Hindlimb muscle (tissue), 1 donor: ENCODE results near the gene FECH. TPM values are rescaled to one million over a fixed set of nuclear protein-coding genes. Genes with fewer than 3 reads are reported as not detected.
"Not testable (repeated sequence)": the region's sequence is repeated elsewhere in the genome, so short reads cannot be mapped to it uniquely, and the experiment has no call there.

Source experiments
- DNase-seq: peaks from one replicate; pipeline ENCODE4 v3.0.0-alpha.2; 2013
- polyA plus RNA-seq: library from polyadenylated mRNA; unstranded; fragments of 120-200 nt; gene quantifications from one replicate; pipeline ENCODE4 v1.2.1, GENCODE V29; 2013; ENCODE audit not compliant: insufficient read length

FECH gene, protein sequence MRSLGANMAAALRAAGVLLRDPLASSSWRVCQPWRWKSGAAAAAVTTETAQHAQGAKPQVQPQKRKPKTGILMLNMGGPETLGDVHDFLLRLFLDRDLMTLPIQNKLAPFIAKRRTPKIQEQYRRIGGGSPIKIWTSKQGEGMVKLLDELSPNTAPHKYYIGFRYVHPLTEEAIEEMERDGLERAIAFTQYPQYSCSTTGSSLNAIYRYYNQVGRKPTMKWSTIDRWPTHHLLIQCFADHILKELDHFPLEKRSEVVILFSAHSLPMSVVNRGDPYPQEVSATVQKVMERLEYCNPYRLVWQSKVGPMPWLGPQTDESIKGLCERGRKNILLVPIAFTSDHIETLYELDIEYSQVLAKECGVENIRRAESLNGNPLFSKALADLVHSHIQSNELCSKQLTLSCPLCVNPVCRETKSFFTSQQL
- polyA plus RNA-seq: 20.3 TPM

DNA sequence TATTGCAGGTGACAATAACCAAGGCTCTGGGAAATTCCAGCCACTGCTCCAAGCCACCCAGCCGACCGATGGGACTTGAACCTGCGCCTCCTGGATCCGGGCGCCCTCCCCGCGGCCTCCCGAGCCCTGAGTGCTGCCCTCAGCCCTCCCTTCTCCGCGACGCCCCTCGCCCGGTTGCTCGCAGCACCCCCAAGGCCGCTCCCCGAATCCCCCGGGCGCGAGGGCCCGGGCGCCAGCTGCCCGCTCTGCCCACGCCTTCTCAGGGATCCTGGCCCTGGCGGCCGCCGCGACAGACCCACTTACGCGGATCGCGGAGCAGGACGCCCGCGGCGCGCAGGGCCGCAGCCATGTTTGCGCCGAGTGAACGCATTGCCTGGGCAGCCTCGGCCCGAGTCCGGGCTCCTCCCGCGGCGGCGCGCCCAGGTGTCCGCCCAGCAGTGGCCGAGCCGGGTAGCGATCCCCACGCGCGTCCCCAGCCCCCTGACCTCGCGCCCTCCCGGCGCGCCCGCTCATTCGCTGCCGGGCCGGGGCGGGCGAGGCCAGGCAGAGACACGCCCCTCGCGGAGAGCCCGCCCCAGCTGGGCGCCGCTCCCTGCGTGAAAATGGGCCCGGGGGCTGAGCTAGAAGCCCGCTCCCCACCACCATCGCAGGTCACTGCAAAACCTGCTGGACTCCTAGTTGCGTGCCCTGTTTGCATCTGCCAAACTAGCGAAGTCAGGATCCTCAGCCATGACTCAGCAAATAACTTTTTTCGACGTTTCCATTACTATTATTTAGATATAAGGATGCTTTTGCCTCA is at the start of gene FECH:
FECH (minus strand) TSS at position 452 of the 799 bp plus-strand sequence; CDS start at position 370, 82 bp downstream.
- peak; percentile 84 for DNase-seq

DNA sequence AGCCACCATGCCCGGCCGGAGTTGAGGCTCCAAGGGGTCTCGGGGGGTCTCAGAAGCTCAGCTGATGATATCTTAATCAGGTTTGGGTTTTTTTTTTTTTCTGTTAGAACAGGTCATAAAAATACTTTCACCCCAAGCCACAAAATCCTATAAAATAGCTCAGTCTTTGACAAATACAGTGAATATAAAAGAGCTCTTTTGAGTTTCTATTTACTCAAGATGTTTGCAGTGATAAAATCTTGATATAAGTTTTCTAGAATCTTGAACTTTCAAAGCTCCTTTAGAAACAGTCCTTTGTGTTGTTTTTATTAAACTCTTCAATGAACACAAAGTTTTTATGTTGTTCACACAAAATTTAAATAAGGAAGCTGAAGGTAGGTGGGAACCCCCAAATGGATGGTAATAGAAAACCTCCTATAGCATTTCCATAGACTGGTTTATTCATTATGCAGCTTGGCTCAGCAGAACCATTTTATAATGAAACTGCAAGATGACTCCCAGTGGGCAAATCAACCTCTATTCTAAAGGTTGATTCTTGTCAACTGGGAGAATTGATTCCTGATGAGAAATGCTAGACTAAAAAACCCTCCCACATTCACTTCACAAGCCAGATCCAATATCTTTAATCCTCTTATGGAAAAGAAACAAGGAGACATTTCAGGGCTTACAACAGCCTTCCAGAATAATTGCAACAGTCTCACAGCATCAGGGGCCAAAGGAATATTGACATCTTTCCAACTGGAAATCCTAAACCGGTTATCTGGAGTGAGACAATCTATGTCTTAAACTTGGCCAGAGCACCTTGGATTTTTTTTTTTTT is 48.7 kb upstream of the FECH start:
- peak; percentile 74 for DNase-seq

GRCh38 chr18:57631697-57632096 is 45.2 kb upstream of the FECH start:
- no peak for DNase-seq

DNA sequence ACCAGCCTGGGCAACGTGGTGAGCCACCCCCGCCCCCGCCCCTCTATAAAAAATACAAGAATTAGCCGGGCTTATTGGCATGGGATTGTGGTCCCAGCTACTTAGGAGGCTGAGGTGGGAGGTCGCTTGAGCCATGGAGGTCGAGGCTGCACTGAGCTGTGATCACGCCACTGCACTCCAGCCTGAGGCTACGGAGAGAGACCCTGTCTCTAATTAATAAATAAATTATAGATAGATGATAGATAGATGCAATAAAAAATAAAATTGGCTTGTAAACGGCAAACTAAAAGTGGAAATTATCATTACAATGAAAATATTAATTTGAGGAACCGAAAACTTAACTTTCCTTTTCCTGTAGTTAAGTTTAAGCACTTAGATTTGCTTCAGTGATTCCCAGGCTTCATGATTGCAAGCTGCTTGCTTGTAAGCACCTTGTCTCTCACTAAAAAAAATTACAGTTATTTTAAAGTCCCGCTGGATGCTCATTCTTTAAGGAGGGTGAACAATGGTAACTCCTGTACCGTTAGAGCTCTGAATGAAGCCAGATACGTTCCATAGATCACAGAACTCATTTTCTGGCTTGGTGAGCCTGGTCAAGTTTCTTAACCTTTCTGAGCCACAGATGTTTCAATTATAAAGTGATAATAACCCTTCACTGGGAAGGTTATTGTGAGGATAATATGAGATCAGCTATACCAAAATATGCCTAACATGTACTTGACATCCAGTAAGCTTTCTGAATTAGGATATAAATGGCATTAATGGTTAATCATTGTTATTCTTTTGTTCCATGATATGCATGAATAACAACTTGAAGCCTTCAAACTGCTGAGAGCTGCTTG is 44.5 kb upstream of the FECH start:
- DNase-seq: no peak

GRCh38 chr18:57630002-57630753 is 43.7 kb upstream of the FECH start:
- peak; percentile 97 for DNase-seq

- DNase-seq: no peak
These were observed 42.9 kb upstream of the FECH start for GRCh38 chr18:57629422-57629821.

DNA sequence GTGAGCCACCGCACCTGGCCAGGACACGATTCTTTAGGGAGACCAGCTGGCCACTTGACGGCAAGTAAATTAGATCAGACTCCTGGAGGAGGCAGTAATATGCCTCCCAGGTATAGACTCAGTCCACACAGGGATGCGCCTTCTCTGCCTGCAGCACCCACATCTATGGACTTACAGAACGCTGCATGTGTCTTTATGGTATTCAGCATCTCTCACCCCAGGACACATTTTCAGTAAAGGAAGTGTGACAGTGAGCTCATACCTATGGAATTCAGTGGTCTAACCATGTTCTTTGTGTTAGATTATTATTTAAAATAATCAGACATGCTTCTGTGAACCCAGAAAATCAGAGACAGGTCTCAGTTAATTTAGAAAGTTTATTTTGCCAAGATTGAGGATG is 41.0 kb upstream of the FECH start:
- DNase-seq: no peak

DNA sequence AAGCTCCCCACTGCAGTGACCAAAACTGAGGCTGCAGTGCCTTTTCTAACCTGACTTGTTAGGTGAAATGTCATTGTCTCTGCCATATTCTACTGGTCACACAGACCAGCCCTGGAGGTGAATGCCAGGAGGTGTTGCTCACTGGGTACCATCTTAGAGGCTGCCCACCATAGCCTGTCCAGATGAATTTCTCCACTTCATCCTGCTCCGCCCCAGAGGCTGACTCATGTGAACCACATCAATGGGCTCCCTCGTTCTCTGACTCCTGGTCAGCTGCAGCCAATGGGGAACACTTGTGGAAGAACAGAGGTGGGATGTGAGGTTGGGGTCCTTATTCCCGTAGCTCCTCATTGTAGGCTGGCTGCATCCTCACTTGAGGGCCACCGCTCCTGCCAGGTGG is 38.5 kb upstream of the FECH start:
- no peak for DNase-seq

- no peak for DNase-seq
These were observed 34.7 kb upstream of the FECH start for GRCh38 chr18:57621246-57621604.

GRCh38 chr18:57619876-57620275 is 33.4 kb upstream of the FECH start:
- DNase-seq: no peak

DNA sequence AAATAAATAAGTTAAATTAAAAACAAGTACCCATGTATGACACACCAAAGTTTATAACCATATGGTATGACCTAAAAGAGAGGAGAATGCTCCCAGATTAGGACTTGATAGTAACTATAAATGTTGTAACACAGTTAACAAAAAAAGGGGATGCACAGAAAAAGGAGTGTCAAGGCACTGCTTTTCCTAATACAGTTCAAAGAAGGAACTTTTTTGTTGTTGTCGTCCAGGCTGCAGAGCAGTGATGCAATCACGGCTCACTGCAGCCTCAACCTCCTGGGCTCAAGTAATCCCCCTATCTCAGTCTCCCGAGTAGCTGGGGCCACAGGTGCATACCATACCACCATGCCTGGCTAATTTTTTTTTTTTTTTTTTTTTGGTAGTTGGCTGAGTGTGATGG is 32.4 kb upstream of the FECH start:
- no peak for DNase-seq

GRCh38 chr18:57603871-57604270 is 17.4 kb upstream of the FECH start:
- no peak for DNase-seq

DNA sequence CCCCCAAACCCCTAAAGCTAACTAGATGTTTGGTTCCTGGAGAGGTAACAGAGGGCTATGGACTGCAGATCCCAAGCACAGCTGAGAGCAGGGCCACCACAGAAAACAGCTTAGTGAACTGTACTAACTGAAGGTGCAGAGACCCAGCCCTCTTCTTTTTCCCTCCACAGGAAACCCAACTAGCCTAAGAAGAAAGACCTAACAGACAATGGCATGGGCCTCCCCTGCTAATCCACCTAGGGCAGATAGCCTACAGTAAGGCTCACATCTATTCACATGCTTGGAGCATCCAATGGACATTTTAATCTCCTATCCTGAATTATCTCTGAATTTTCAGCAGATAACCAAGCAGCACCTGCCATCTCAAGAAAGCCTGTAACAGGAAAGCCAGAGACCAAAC is 8.8 kb upstream of the FECH start:
- DNase-seq: no peak

GRCh38 chr18:57592716-57593115 is 6.2 kb upstream of the FECH start:
- DNase-seq: not testable (repeated sequence)

DNA sequence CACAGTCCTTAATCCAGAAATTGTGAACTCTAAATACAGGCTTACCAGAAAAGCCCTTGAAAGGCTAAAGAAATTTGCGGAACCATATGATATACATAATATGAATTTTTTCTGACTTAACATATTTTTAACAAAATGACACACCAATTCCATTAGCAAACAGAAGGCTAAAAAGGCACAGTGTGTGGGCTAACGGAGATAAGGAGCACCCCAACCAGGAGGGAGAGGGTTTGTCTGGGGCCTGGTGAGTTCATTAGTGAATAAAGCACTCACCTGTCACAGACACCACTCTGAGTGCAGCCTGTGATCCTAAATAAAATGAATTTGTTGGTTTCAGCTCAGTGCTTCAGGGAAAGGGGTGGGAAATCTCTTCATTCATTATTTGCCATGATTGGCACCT is 2.7 kb upstream of the FECH start:
- DNase-seq: no peak

- no peak for DNase-seq
These were observed 678 bp upstream of the FECH start for GRCh38 chr18:57587098-57587661.

DNA sequence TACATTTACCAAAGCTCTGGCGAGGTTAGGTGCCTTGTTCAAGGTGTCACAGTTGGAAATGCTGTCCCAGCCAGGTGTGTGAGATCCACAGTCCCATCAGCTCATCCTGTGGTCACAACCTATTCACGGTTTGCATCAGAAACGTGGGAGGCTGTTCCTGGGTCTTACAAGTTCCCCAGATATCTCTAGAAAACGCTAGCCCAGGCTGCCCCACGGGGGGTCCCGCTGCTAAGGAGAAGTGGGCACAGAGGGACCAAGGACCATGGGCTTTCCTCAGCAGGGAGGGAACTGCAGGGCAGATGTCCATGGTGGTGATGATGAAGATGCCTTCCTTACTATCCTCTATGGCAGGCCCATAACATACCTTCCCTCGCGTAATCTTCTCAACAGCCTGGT is 649 bp downstream of the FECH start:
- DNase-seq: no peak

DNA sequence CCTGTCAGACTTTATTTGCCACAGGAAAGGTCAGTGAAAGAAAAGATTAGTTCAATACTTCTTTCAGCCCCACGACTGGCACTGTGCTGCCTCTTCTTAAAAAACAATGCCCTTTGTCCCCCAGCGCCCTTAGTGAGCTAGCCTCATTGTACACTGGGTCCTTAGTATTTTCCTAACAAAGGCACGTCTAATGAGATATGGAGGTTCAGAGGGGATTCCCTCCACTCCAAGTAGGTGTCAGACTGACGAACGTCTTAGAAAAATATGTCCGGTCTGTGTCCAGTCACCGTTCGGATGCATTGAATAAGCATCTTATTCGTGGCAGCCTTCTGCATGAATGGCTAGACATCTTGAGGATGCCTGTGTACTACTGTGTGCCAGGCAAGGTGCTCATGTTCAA is 1.1 kb downstream of the FECH start:
- no peak for DNase-seq

- DNase-seq: no peak
These were observed 2.1 kb downstream of the FECH start for GRCh38 chr18:57584444-57584843.

DNA sequence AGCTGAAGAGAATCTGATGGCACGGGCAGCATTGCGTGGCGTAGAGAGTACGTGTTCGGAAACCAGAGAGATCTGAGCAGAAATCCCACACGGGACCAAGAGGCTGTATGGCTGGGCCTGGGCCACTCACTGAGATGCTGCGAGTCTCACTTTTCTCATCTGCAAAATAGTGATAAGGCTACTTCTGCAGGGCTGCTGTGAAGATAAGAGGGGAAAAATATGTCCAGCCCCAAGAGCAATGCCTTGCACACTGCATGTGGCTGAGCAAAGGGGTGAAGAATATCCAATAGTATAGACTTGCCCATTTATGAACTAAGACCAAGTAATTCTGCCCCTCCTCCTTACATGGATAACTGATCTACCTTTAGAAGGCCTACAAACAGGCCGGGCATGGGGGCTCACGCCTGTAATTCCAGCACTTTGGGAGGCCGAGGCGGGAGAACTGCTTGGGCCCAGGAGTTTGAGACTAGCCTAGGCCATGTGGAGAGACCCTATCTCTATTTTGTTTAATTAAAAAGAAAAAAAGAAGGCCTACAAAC is 3.1 kb downstream of the FECH start:
- no peak for DNase-seq
